ENCODE results near the gene DEDD2. TPM values are rescaled to one million over a fixed set of nuclear protein-coding genes. Genes with fewer than 3 reads are reported as not detected.
A peak's percentile ranks its signal among the peaks of the same experiment; 100 is the strongest.

The DEDD2 gene
- total RNA-seq, 1 donor from 2014 or later, result 19.9 TPM

- Mint-ChIP-seq H3K27ac (ENCODE audit: unreplicated experiment) (peak overlapping the region; percentile 96), H3K27me3 (ENCODE audit: low read depth) (no peaks in the 10 kb centered on the region), H3K4me1 (ENCODE audit: low read depth) (peaks cover 59% of the 10 kb centered on the region), H3K4me3 (ENCODE audit: unreplicated experiment) (peak overlapping the region; percentile 82), H3K36me3 (ENCODE audit: low read depth) (peaks cover 2% of the 10 kb centered on the region), H3K9me3 (ENCODE audit: low read depth) (no peaks in the 10 kb centered on the region)
- DNase-seq (ENCODE audit: low spot score), result no peak
- TF ChIP-seq CTCF (IDR thresholded peaks at IDR 0.05), result no peak
These were observed 27.8 kb upstream of the DEDD2 start for GRCh38 chr19:42245231-42245630.

GRCh38 chr19:42244347-42245220 lies 27.1 kb upstream of the DEDD2 start:
- no peak for DNase-seq (ENCODE audit: low spot score)
- Mint-ChIP-seq H3K36me3 (ENCODE audit: low read depth) (no peaks in the 10 kb centered on the region), H3K4me3 (ENCODE audit: unreplicated experiment) (peak overlapping the region; percentile 82), H3K9me3 (ENCODE audit: low read depth) (no peaks in the 10 kb centered on the region), H3K4me1 (ENCODE audit: low read depth) (peaks cover 60% of the 10 kb centered on the region), H3K27ac (ENCODE audit: unreplicated experiment) (peak overlapping the region; percentile 96), H3K27me3 (ENCODE audit: low read depth) (no peaks in the 10 kb centered on the region)
- peak; percentile 87 for TF ChIP-seq CTCF (IDR thresholded peaks at IDR 0.05)

GRCh38 chr19:42242512-42243409 lies 25.3 kb upstream of the DEDD2 start, which contains the start of gene GSK3A:
Gene GSK3A, minus strand, starts transcription at chr19:42242602. Its CDS starts 137 bp downstream, at chr19:42242465.
- Mint-ChIP-seq H3K36me3 (ENCODE audit: low read depth) (peaks cover 3% of the 10 kb centered on the region), H3K27ac (ENCODE audit: unreplicated experiment) (peak within 1 kb of the TSS; percentile 96), H3K4me3 (ENCODE audit: unreplicated experiment) (peak within 1 kb of the TSS; percentile 90), H3K27me3 (ENCODE audit: low read depth) (no peaks in the 10 kb centered on the region), H3K4me1 (ENCODE audit: low read depth) (peaks cover 61% of the 10 kb centered on the region), H3K9me3 (ENCODE audit: low read depth) (no peaks in the 10 kb centered on the region)
- TF ChIP-seq CTCF (IDR thresholded peaks at IDR 0.05), result no peak
- no peak for DNase-seq (ENCODE audit: low spot score)

- peaks cover 3% of the 10 kb centered on the region for H3K36me3 Mint-ChIP-seq (ENCODE audit: low read depth)
- no peaks in the 10 kb centered on the region for H3K27me3 Mint-ChIP-seq (ENCODE audit: low read depth)
- peak overlapping the region; percentile 85 for H3K27ac Mint-ChIP-seq (ENCODE audit: unreplicated experiment)
- DNase-seq (ENCODE audit: low spot score), result no peak
- peak overlapping the region; percentile 90 for H3K4me3 Mint-ChIP-seq (ENCODE audit: unreplicated experiment)
- H3K9me3 Mint-ChIP-seq (ENCODE audit: low read depth), result no peaks in the 10 kb centered on the region
- H3K4me1 Mint-ChIP-seq (ENCODE audit: low read depth), result peaks cover 59% of the 10 kb centered on the region
- TF ChIP-seq CTCF (IDR thresholded peaks at IDR 0.05), result no peak
These were observed 24.6 kb upstream of the DEDD2 start for GRCh38 chr19:42242069-42242511.

- no peak for DNase-seq (ENCODE audit: low spot score)
These were observed 23.8 kb upstream of the DEDD2 start for GRCh38 chr19:42241279-42241678.

More at GRCh38 chr19:42241279-42241678, 23.8 kb upstream of the DEDD2 start:
- Mint-ChIP-seq H3K4me3 (ENCODE audit: unreplicated experiment) (peak overlapping the region; percentile 90), H3K9me3 (ENCODE audit: low read depth) (no peaks in the 10 kb centered on the region), H3K27me3 (ENCODE audit: low read depth) (no peaks in the 10 kb centered on the region), H3K4me1 (ENCODE audit: low read depth) (peaks cover 51% of the 10 kb centered on the region), H3K27ac (ENCODE audit: unreplicated experiment) (no peak overlapping the region), H3K36me3 (ENCODE audit: low read depth) (peaks cover 5% of the 10 kb centered on the region)
- no peak for TF ChIP-seq CTCF (IDR thresholded peaks at IDR 0.05)
